Peyer's patch (tissue), 4 donors: ENCODE data around the gene ITGA8. TPM values are rescaled to one million over a fixed set of nuclear protein-coding genes. Genes with fewer than 3 reads are reported as not detected.
A peak's percentile ranks its signal among the peaks of the same experiment; 100 is the strongest.

Experiments used
- DNase-seq, 3 donors: peaks; one replicate each; pipeline ENCODE4 v3.0.0-alpha.2; 2017 to 2019
- H3K27ac ChIP-seq, 4 donors: fragments of 200-600 bp; sonication (generic); one replicate each; pipeline ENCODE4 v1.5.1; 2016 to 2019
- H3K27me3 ChIP-seq, 2 donors: fragments of 200-600 bp; sonication (generic); one replicate each; pipeline ENCODE4 v1.5.1; 2019
- H3K36me3 ChIP-seq, 3 donors: fragments of 200-600 bp; sonication (generic); one replicate each; pipeline ENCODE4 v1.5.1; 2016 to 2019
- H3K4me1 ChIP-seq, 4 donors: fragments of 200-600 bp; sonication (generic); one replicate each; pipeline ENCODE4 v1.5.1; 2016 to 2019
- H3K4me3 ChIP-seq, 4 donors: fragments of 200-600 bp; sonication (generic); 1 replicate in 3 of 4; 2 replicates in 1 of 4; pipeline ENCODE4 v1.5.1; 2016 to 2019; ENCODE audit warnings: mild to moderate bottlenecking in 1 of 4
- H3K9me3 ChIP-seq, 4 donors: fragments of 200-600 bp; sonication (generic); one replicate each; pipeline ENCODE4 v1.5.1; 2016 to 2019; ENCODE audit warnings: mild to moderate bottlenecking in 1 of 4
- CTCF ChIP-seq, 6 experiments: fragments of 450-650 bp in 4 of 6; fragments of 200-600 bp in 2 of 6; sonication (generic) in 1 of 6; IDR thresholded peaks; one replicate each; pipeline ENCODE4 v1.5.1; 2017 to 2019; ENCODE audit warnings: antibody characterized with exemption in 6 of 6, mild to moderate bottlenecking in 3 of 6, moderate library complexity in 1 of 6
- POLR2A ChIP-seq, 2 donors: fragments of 450-650 bp; IDR thresholded peaks; one replicate each; pipeline ENCODE4 v1.5.1; 2017; ENCODE audit warnings: antibody characterized with exemption in 2 of 2, mild to moderate bottlenecking in 2 of 2, moderate library complexity in 2 of 2
- total RNA-seq, 4 donors: library from RNA; depleted of rRNA; stranded (reverse); fragments of >200 nt; gene quantifications; one replicate each; pipeline ENCODE4 v1.1.0, GENCODE V29; 2016

The ITGA8 gene
- total RNA-seq, 4 donors from 2014 or later = 2.4 to 13.2 (median 3.9) TPM

GRCh38 chr10:15729890-15730289 lies 10.2 kb upstream of the ITGA8 start:
- no peaks in the 10 kb centered on the region for H3K4me1 ChIP-seq
- H3K36me3 ChIP-seq = no peaks in the 10 kb centered on the region
- no peak for DNase-seq
- H3K4me3 ChIP-seq = no peak overlapping the region
- no peak overlapping the region for H3K27ac ChIP-seq
- TF ChIP-seq POLR2A (IDR thresholded peaks at IDR 0.05) (no peak), CTCF (IDR thresholded peaks at IDR 0.05) (no peak)
- H3K9me3 ChIP-seq = no peaks in the 10 kb centered on the region
- H3K27me3 ChIP-seq = no peaks in the 10 kb centered on the region

GRCh38 chr10:15726042-15726441 lies 6.3 kb upstream of the ITGA8 start:
- no peak for DNase-seq
- no peaks in the 10 kb centered on the region for H3K36me3 ChIP-seq
- TF ChIP-seq POLR2A (IDR thresholded peaks at IDR 0.05) (no peak), CTCF (IDR thresholded peaks at IDR 0.05) (no peak)
- no peak overlapping the region for H3K27ac ChIP-seq
- no peak overlapping the region for H3K4me3 ChIP-seq
- H3K4me1 ChIP-seq = no peaks in the 10 kb centered on the region
- H3K9me3 ChIP-seq = no peaks in the 10 kb centered on the region
- no peaks in the 10 kb centered on the region for H3K27me3 ChIP-seq

GRCh38 chr10:15725603-15726002 lies 5.9 kb upstream of the ITGA8 start:
- Histone ChIP-seq H3K27me3 (no peaks in the 10 kb centered on the region), H3K36me3 (no peaks in the 10 kb centered on the region), H3K27ac (no peak overlapping the region), H3K4me1 (no peaks in the 10 kb centered on the region), H3K9me3 (no peaks in the 10 kb centered on the region), H3K4me3 (no peak overlapping the region)
- DNase-seq = no peak
- TF ChIP-seq POLR2A (IDR thresholded peaks at IDR 0.05) (no peak), CTCF (IDR thresholded peaks at IDR 0.05) (peak in 4 of 6 experiments; percentile 21 to 40 (median 34))

GRCh38 chr10:15724683-15725082 lies 5.0 kb upstream of the ITGA8 start:
- H3K9me3 ChIP-seq = no peaks in the 10 kb centered on the region
- H3K4me1 ChIP-seq = no peaks in the 10 kb centered on the region
- H3K36me3 ChIP-seq = no peaks in the 10 kb centered on the region
- no peak overlapping the region for H3K27ac ChIP-seq
- DNase-seq = no peak
- TF ChIP-seq POLR2A (IDR thresholded peaks at IDR 0.05) (no peak), CTCF (IDR thresholded peaks at IDR 0.05) (no peak)
- no peak overlapping the region for H3K4me3 ChIP-seq
- H3K27me3 ChIP-seq = peaks cover 0 to 3% of the 10 kb centered on the region in 2 donors

GRCh38 chr10:15723803-15724202 lies 4.1 kb upstream of the ITGA8 start:
- Histone ChIP-seq H3K4me1 (no peaks in the 10 kb centered on the region), H3K27ac (no peak overlapping the region), H3K4me3 (no peak overlapping the region), H3K27me3 (peaks cover 0 to 4% of the 10 kb centered on the region in 2 donors), H3K36me3 (no peaks in the 10 kb centered on the region), H3K9me3 (no peaks in the 10 kb centered on the region)
- no peak for DNase-seq
- TF ChIP-seq POLR2A (IDR thresholded peaks at IDR 0.05) = no peak
- no peak for TF ChIP-seq CTCF (IDR thresholded peaks at IDR 0.05)
